Endothelial cell of umbilical vein (primary cell): ENCODE data around the gene ARFRP1. TPM values are rescaled to one million over a fixed set of nuclear protein-coding genes. Genes with fewer than 3 reads are reported as not detected.

ENCODE experiments used
- BruUV-seq: library from RNA; stranded (reverse); fragments of 400-500 nt; replicated peaks from 2 replicates; lab custom pipeline; 2021; lab: Mats Ljungman, UMichigan
- CTCF ChIA-PET: fragments of 300-600, 350-600 bp; sonication (Branson Sonifier 250); formaldehyde crosslinking; loops from one replicate; lab custom pipeline; 2021; ENCODE audit warnings: antibody characterized with exemption, inconsistent platforms; lab: Charles Lee
- POLR2A ChIA-PET: fragments of 300-600, 350-600 bp; sonication (Branson Sonifier 250); formaldehyde crosslinking; loops from one replicate; lab custom pipeline; 2021; ENCODE audit warnings: antibody characterized with exemption, inconsistent platforms; lab: Charles Lee
- DNase-seq: peaks from one replicate; pipeline ENCODE4 v3.0.0-alpha.2; 2011; ENCODE audit warnings: low read depth, low spot score
- FAIRE-seq: peaks from 2 replicates; lab custom pipeline; 2011; peaks lifted over from hg19 to GRCh38; lab: Jason Lieb, UNC
- H2AFZ ChIP-seq: 2 replicates; pipeline ENCODE4 v1.6.0; 2012; ENCODE audit warnings: low read depth, low read length, control low read depth, inconsistent platforms
- H3K27ac ChIP-seq: 2 replicates; pipeline ENCODE4 v1.5.1; 2011; ENCODE audit warnings: low read depth, mild to moderate bottlenecking, control low read depth, low read length, moderate library complexity; ENCODE audit not compliant: insufficient read depth
- H3K27me3 ChIP-seq, 2 experiments: 2 replicates each; pipeline versions ENCODE4 v1.6.0 to v1.6.1; 2011; ENCODE audit warnings: low read length in 2 of 2, mixed read lengths in 1 of 2; ENCODE audit not compliant: control insufficient read depth in 2 of 2, insufficient read depth in 2 of 2
- H3K36me3 ChIP-seq, 2 experiments: 2 replicates in 1 of 2; 3 replicates in 1 of 2; pipeline ENCODE4 v1.5.1; 2011; ENCODE audit warnings: low read length in 2 of 2, mild to moderate bottlenecking in 1 of 2, moderate library complexity in 1 of 2; ENCODE audit not compliant: control insufficient read depth in 2 of 2, insufficient read depth in 2 of 2; ENCODE audit errors: extremely low read depth in 1 of 2
- H3K4me1 ChIP-seq: 3 replicates; pipeline ENCODE4 v1.5.1; 2011; ENCODE audit warnings: mild to moderate bottlenecking, low read length; ENCODE audit not compliant: control insufficient read depth, insufficient read depth; ENCODE audit errors: extremely low read depth
- H3K4me2 ChIP-seq: 2 replicates; pipeline ENCODE4 v1.6.1; 2011; ENCODE audit warnings: low read length, control low read depth, mixed read lengths; ENCODE audit not compliant: insufficient read depth
- H3K4me3 ChIP-seq, 3 experiments: fragments of 200-600 bp in 1 of 3; sonication (generic), shearing (Covaris generic) in 1 of 3; replicated peaks in 1 of 3; 2 replicates each; pipeline ENCODE4 v1.5.1; 2011 to 2016; ENCODE audit warnings: control low read depth in 3 of 3, low read length in 3 of 3, mild to moderate bottlenecking in 2 of 3, inconsistent platforms in 1 of 3, low read depth in 1 of 3, moderate library complexity in 1 of 3; ENCODE audit not compliant: insufficient read depth in 1 of 3
- H3K79me2 ChIP-seq: 2 replicates; pipeline ENCODE4 v1.6.0; 2012; ENCODE audit warnings: low read length, inconsistent platforms; ENCODE audit not compliant: control insufficient read depth, insufficient read depth
- H3K9ac ChIP-seq: replicated peaks from 2 replicates; pipeline ENCODE3; 2011; ENCODE audit warnings: low read length, control low read depth; ENCODE audit not compliant: insufficient read depth; ENCODE audit errors: extremely low read depth
- H3K9me1 ChIP-seq: replicated peaks from 3 replicates; pipeline ENCODE4 v1.6.0; 2011; ENCODE audit warnings: mild to moderate bottlenecking, low read length; ENCODE audit not compliant: control insufficient read depth, insufficient read depth; ENCODE audit errors: extremely low read depth
- H3K9me3 ChIP-seq: replicated peaks from 2 replicates; pipeline ENCODE4 v1.5.1; 2012; ENCODE audit warnings: low read length, inconsistent platforms; ENCODE audit not compliant: control insufficient read depth, insufficient read depth
- H4K20me1 ChIP-seq: replicated peaks from 2 replicates; pipeline ENCODE3; 2011; ENCODE audit warnings: mild to moderate bottlenecking, low read length; ENCODE audit not compliant: control insufficient read depth, insufficient read depth; ENCODE audit errors: extremely low read depth
- EZH2 ChIP-seq: IDR thresholded peaks from 2 replicates; pipeline ENCODE4 v1.6.1; 2012; ENCODE audit warnings: borderline replicate concordance, low read depth, mild to moderate bottlenecking, moderate library complexity, low read length, inconsistent platforms; ENCODE audit not compliant: severe bottlenecking
- FOS ChIP-seq: IDR thresholded peaks from 2 replicates; pipeline ENCODE4 v1.6.1; 2011; ENCODE audit warnings: mild to moderate bottlenecking, low read length, moderate library complexity, borderline replicate concordance; ENCODE audit not compliant: insufficient read depth
- JUN ChIP-seq: IDR thresholded peaks from 2 replicates; pipeline ENCODE4 v1.6.1; 2011; ENCODE audit warnings: borderline replicate concordance, low read depth; ENCODE audit not compliant: insufficient read length, insufficient read depth
- MYC ChIP-seq: IDR thresholded peaks from one replicate; pipeline ENCODE4 v1.6.1; 2011; ENCODE audit warnings: mild to moderate bottlenecking, low read depth, low read length
- dilution Hi-C: fragments of 300-500 bp; cut with MboI; formaldehyde crosslinking; loops from one replicate; pipeline ENCODE4 v1.15.0; 2019; ENCODE audit warnings: low sequenced_read_pairs; ENCODE audit not compliant: extremely low pct_ligation_motif_present
- intact Hi-C: fragments of 100-400 bp; cut with micrococcal nuclease; formaldehyde crosslinking; loops from one replicate; pipeline ENCODE4 v1.10.0; 2022
- polyA plus RNA-seq, 4 experiments: library from polyadenylated mRNA; depleted of rRNA in 3 of 4; stranded (reverse) in 3 of 4; unstranded in 1 of 4; fragments of >200 nt; gene quantifications; 2 replicates each; pipeline versions ENCODE4 v1.2.1 to v1.2.3, GENCODE V29; 2011 to 2012; ENCODE audit warnings: missing spikeins in 1 of 4
- total RNA-seq: library from RNA; stranded (reverse); gene quantifications from 2 replicates; pipeline ENCODE4 v1.2.3, GENCODE V29; 2021
- TF ChIP-seq, protein P1 (sequence below): IDR thresholded peaks from 2 replicates; pipeline ENCODE4 v1.6.1; 2011; ENCODE audit not compliant: insufficient read depth, insufficient read length
- TF ChIP-seq, protein P2 (sequence below), 2 donors: IDR thresholded peaks; 1 replicate in 1 of 2; 2 replicates in 1 of 2; pipeline ENCODE4 v1.5.1; 2011; ENCODE audit warnings: low read length in 2 of 2, mild to moderate bottlenecking in 2 of 2, moderate library complexity in 2 of 2, control low read depth in 1 of 2, inconsistent platforms in 1 of 2, low read depth in 1 of 2; ENCODE audit not compliant: insufficient read depth in 1 of 2; ENCODE audit errors: extremely low read depth in 1 of 2

The ARFRP1 gene
- total and polyA plus RNA-seq, 2 donors (not counting 3 experiments of a cell fraction or from before 2014, with no cell fraction given) = 48.7 to 51.6 TPM

DNA sequence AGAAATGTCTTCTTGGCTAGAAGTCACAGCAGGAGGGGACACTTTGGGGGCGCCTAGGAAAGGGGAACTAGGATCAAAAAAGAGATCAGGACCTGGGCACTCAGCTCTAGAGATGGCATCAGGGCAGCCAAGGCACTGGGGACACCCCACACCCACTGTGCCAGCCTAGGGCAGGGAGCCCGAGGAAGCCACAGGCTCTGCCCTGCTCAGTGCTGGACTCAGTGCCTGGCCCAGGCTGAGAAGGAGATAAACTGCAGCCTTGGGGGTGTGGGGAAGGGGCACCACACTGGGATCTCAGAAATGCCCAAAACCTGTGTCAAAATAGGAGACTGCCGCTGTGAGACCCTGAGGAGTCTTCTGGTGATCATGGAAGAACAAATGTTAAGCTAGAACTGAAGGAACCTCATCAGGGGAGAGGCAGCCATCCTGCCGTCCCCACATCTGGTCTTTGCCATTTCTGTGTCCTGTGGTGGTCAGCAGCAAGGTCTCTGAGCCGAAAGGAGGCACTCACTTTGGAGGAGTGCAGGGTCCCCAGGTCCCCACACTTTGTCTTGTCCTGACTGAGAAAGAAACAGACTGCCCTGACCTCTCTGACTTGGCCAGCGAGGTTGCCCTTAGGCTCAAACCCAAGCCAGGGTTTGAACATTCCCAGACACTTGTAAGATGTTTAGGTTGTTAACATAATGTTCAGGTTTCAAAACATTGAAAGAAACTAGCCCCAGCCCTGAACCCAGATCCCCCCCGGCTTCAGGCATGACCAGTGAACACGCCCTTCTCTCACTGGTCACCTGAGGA is 2.3 kb downstream of the ARFRP1 start:
- TF ChIP-seq, protein P1, sequence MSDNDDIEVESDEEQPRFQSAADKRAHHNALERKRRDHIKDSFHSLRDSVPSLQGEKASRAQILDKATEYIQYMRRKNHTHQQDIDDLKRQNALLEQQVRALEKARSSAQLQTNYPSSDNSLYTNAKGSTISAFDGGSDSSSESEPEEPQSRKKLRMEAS = no peak
- BruUV-seq = no TSS peak
- no peaks in the 10 kb centered on the region for H3K27me3 ChIP-seq
- dilution Hi-C loops (no loop called here), intact Hi-C loops (loop anchor here (2.0 to 5.0 kb wide), 4 partner anchors 35 to 252 kb away; partner anchors contain the start of genes GMEB2, RTEL1 and UCKL1)
- ChIA-PET CTCF (no interaction called here), POLR2A (no interaction called here)
- H3K9me1 ChIP-seq = no peaks in the 10 kb centered on the region
- DNase-seq (no peak), FAIRE-seq (no peak)
- peaks cover 8 to 22% of the 10 kb centered on the region in 2 experiments for H3K36me3 ChIP-seq
- H3K4me1 ChIP-seq = peaks cover 14% of the 10 kb centered on the region
- no peak overlapping the region for H3K9ac ChIP-seq
- no peak overlapping the region for H2AFZ ChIP-seq
- H4K20me1 ChIP-seq = no peaks in the 10 kb centered on the region
- H3K4me3 ChIP-seq = no peak overlapping the region
- H3K4me2 ChIP-seq = no peak overlapping the region
- H3K9me3 ChIP-seq = no peaks in the 10 kb centered on the region
- peaks cover 41% of the 10 kb centered on the region for H3K79me2 ChIP-seq
- H3K27ac ChIP-seq = no peak overlapping the region

- no peaks in the 10 kb centered on the region for H3K9me3 ChIP-seq
- H3K36me3 ChIP-seq = peaks cover 8 to 22% of the 10 kb centered on the region in 2 experiments
- peaks cover 36% of the 10 kb centered on the region for H3K79me2 ChIP-seq
- no TSS peak for BruUV-seq
- no peaks in the 10 kb centered on the region for H3K27me3 ChIP-seq
- FAIRE-seq (no peak), DNase-seq (no peak)
- dilution Hi-C loops = no loop called here
- POLR2A ChIA-PET = no interaction called here
- intact Hi-C loops = loop anchor here (5.0 kb wide), 2 partner anchors 77 to 253 kb away; partner anchors contain the start of genes GMEB2 and UCKL1
- no peaks in the 10 kb centered on the region for H4K20me1 ChIP-seq
- H3K9me1 ChIP-seq = no peaks in the 10 kb centered on the region
- H3K27ac ChIP-seq = no peak overlapping the region
- no peak overlapping the region for H3K4me3 ChIP-seq
- CTCF ChIA-PET = no interaction called here
- H3K9ac ChIP-seq = no peak overlapping the region
- no peak overlapping the region for H2AFZ ChIP-seq
- H3K4me1 ChIP-seq = peaks cover 15% of the 10 kb centered on the region
- H3K4me2 ChIP-seq = no peak overlapping the region
- TF ChIP-seq, protein P2, sequence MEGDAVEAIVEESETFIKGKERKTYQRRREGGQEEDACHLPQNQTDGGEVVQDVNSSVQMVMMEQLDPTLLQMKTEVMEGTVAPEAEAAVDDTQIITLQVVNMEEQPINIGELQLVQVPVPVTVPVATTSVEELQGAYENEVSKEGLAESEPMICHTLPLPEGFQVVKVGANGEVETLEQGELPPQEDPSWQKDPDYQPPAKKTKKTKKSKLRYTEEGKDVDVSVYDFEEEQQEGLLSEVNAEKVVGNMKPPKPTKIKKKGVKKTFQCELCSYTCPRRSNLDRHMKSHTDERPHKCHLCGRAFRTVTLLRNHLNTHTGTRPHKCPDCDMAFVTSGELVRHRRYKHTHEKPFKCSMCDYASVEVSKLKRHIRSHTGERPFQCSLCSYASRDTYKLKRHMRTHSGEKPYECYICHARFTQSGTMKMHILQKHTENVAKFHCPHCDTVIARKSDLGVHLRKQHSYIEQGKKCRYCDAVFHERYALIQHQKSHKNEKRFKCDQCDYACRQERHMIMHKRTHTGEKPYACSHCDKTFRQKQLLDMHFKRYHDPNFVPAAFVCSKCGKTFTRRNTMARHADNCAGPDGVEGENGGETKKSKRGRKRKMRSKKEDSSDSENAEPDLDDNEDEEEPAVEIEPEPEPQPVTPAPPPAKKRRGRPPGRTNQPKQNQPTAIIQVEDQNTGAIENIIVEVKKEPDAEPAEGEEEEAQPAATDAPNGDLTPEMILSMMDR (IDR thresholded peaks at IDR 0.05; ENCODE audit: extremely low read depth in 1 of 2, insufficient read depth in 1 of 2, low read depth in 1 of 2, low read length in 2 of 2) = no peak
- no peak for TF ChIP-seq MYC
- TF ChIP-seq JUN = no peak
- TF ChIP-seq, protein P1 = no peak
- TF ChIP-seq FOS = no peak
- TF ChIP-seq EZH2 = no peak
Observed at GRCh38 chr20:63704749-63705117, 3.0 kb downstream of the ARFRP1 start.
